Measurements from ENCODE around the gene GPC3. TPM values are rescaled to one million over a fixed set of nuclear protein-coding genes. Genes with fewer than 3 reads are reported as not detected.

Gene GPC3
- total and polyA plus RNA-seq, 2 experiments from 2014 or later: 36.8 to 60.1 TPM

GRCh38 chrX:133923548-133923947, 61.8 kb downstream of the GPC3 start:
- H3K27ac Mint-ChIP-seq: no peak overlapping the region
- no peak overlapping the region for H3K4me3 Mint-ChIP-seq
- Histone ChIP-seq H3K4me1 (ENCODE audit: insufficient read depth) (peaks cover 27% of the 10 kb centered on the region), H4K20me1 (replicated peaks; ENCODE audit: insufficient read depth) (no peaks in the 10 kb centered on the region), H3K79me2 (replicated peaks; ENCODE audit: insufficient read depth) (no peaks in the 10 kb centered on the region), H3K4me2 (no peak overlapping the region), H3K4me3 (no peak overlapping the region), H3K9me2 (ENCODE audit: insufficient read depth) (no peaks in the 10 kb centered on the region), H3K36me3 (ENCODE audit: insufficient read depth) (no peaks in the 10 kb centered on the region), H3K27me3 (ENCODE audit: insufficient read depth) (no peaks in the 10 kb centered on the region), H3F3A (replicated peaks; ENCODE audit: low read depth) (no peaks in the 10 kb centered on the region), H3K27ac (ENCODE audit: low read depth) (no peak overlapping the region), H2AFZ (no peak overlapping the region)
- no peaks in the 10 kb centered on the region for H3K36me3 Mint-ChIP-seq (ENCODE audit: low read depth)
- peaks cover 2% of the 10 kb centered on the region for H3K27me3 Mint-ChIP-seq (ENCODE audit: insufficient read depth, low read depth, poor library complexity)
- DNase-seq (ENCODE audit: low spot score) (no peak), ATAC-seq (no peak)
- TF ChIP-seq EZH2phosphoT487 (IDR thresholded peaks at IDR 0.05; ENCODE audit: unreplicated experiment) (no peak), CREB1 (CRISPR knock-in tag; IDR thresholded peaks at IDR 0.05; ENCODE audit: low read depth) (no peak), ETS1 (IDR thresholded peaks at IDR 0.05) (no peak), JUNB (IDR thresholded peaks at IDR 0.05; ENCODE audit: unreplicated experiment) (no peak), CTCF (conservative IDR thresholded peaks at IDR 0.05; ENCODE audit: low read depth in 2 of 2) (no peak), POLR2AphosphoS5 (IDR thresholded peaks at IDR 0.05; ENCODE audit: low read depth) (no peak), ZNF114 (CRISPR knock-in tag; IDR thresholded peaks at IDR 0.05) (no peak), NANOG (IDR thresholded peaks at IDR 0.05; ENCODE audit: borderline replicate concordance) (no peak), ZNF331 (CRISPR knock-in tag; IDR thresholded peaks at IDR 0.05; ENCODE audit: low read depth) (no peak), EZH2 (IDR thresholded peaks at IDR 0.05; ENCODE audit: low read depth, unreplicated experiment) (no peak), ZNF462 (CRISPR knock-in tag; IDR thresholded peaks at IDR 0.05) (no peak), REST (IDR thresholded peaks at IDR 0.05; ENCODE audit: unreplicated experiment) (no peak), STAT1 (IDR thresholded peaks at IDR 0.05; ENCODE audit: unreplicated experiment) (no peak)
- H3K4me1 Mint-ChIP-seq: peaks cover 47% of the 10 kb centered on the region
- no peaks in the 10 kb centered on the region for H3K9me3 Mint-ChIP-seq

Data from GM23338 (cell line).